Measurements from ENCODE around the gene BARHL2.

The BARHL2 gene

GRCh38 chr1:90716552-90717355, at the start of gene BARHL2:
TSS of gene BARHL2 (minus strand) at chr1:90717302. CDS start at chr1:90717195, 107 bp downstream.
- no peak for DNase-seq

- DNase-seq, result no peak
Measured at GRCh38 chr1:90763930-90764329, 46.8 kb upstream of the BARHL2 start.

- no peak for DNase-seq
Measured at GRCh38 chr1:90763506-90763905, 46.4 kb upstream of the BARHL2 start.

GRCh38 chr1:90761781-90762589, 44.9 kb upstream of the BARHL2 start:
- DNase-seq, result peak; percentile 82

GRCh38 chr1:90761156-90761555, 44.1 kb upstream of the BARHL2 start:
- no peak for DNase-seq

- DNase-seq, result no peak
Measured at GRCh38 chr1:90753556-90753955, 36.5 kb upstream of the BARHL2 start.

GRCh38 chr1:90748668-90749067, 31.6 kb upstream of the BARHL2 start:
- DNase-seq, result no peak

GRCh38 chr1:90746857-90747256, 29.8 kb upstream of the BARHL2 start:
- DNase-seq, result no peak

- DNase-seq, result no peak
Measured at GRCh38 chr1:90745972-90746371, 28.9 kb upstream of the BARHL2 start.

GRCh38 chr1:90732136-90732535, 15.0 kb upstream of the BARHL2 start:
- no peak for DNase-seq

GRCh38 chr1:90731382-90732050, 14.4 kb upstream of the BARHL2 start:
- no peak for DNase-seq

- no peak for DNase-seq
Measured at GRCh38 chr1:90730243-90731022, 13.3 kb upstream of the BARHL2 start.

- DNase-seq, result no peak
Measured at GRCh38 chr1:90729504-90730242, 12.6 kb upstream of the BARHL2 start.

- no peak for DNase-seq
Measured at GRCh38 chr1:90728502-90729287, 11.6 kb upstream of the BARHL2 start.

- DNase-seq, result no peak
Measured at GRCh38 chr1:90727917-90728501, 10.9 kb upstream of the BARHL2 start.

GRCh38 chr1:90726986-90727480, 9.9 kb upstream of the BARHL2 start:
- DNase-seq, result no peak

- no peak for DNase-seq
Measured at GRCh38 chr1:90726425-90726985, 9.4 kb upstream of the BARHL2 start.

GRCh38 chr1:90725657-90726424, 8.7 kb upstream of the BARHL2 start:
- DNase-seq, result no peak

- no peak for DNase-seq
Measured at GRCh38 chr1:90724926-90725656, 8.0 kb upstream of the BARHL2 start.

Measured in COR-L47 (cell line).